ENCODE measurements around the gene TMEM143.
"Not testable (repeated sequence)": the region's sequence is repeated elsewhere in the genome, so short reads cannot be mapped to it uniquely, and the experiment has no call there.

TMEM143 gene

GRCh38 chr19:48390188-48391099, 26.7 kb upstream of the TMEM143 start:
- peak; percentile 65 for DNase-seq

GRCh38 chr19:48386981-48387380, 23.2 kb upstream of the TMEM143 start:
- DNase-seq, result no peak

DNA sequence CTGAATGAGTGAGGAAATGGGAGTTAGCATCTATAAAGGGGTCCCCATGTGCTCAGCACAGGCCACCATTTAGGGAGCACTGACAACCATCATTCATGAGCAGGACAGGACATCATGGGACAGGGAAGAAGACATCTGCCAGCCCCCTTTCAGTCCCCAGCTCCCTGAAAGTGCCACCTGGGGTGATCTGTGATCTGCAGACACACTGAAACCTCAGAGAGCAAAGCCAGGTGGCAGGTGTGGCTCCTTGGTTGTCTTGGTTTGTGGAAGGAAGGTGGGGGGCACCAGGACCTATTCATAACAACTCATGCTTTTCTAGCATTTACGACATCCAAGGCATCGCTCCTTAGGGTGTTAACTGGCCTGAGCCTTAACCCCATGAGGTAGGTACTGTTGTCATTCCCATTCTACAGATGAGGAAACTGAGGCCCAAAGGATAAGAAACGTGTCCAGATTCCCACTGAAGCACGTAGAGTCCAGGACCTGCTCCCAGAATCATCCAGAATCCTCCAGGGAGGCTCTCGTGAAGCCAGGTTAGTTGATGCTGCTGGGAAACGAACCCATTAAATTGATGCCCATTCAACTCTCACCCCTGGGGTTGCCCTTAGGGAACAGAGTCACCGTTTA, 21.8 kb upstream of the TMEM143 start:
- DNase-seq, result no peak

GRCh38 chr19:48382286-48382685, 18.5 kb upstream of the TMEM143 start:
- no peak for DNase-seq

DNA sequence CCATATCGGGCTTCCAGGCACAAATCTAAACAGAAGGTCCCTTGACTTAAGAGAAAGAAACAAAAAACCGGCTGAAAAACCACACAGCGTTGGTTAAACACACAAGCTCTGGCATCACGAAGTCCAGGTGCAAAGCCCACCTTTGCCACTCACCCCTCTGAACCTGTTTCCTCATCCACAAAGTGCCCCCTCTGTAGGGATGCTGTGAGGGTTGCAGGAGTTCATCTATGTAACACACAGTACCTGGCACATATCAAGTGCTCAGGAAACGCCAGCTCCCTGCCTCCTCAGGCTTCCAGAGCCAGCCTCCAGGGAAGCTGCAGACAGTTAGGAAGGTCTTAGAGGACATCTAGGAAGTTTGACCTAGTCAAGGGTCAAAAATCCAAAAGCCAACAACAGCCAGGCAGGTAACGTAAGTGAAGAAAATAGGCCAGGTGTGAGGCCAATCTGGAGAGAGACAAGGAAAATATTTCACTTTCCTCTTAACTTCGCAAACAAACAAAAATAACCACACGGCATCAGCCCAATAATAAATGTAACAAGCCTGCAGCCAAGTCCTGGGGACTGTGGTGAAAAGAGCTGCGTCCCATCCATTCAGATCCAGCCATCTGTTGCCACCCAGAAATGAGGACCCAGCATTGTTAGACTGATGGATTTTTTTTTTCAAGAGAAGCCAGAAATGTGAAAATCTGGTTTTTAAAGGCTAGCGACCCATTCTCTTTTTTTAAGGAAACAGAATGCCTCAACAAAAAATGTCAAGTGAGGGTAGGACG, 17.6 kb upstream of the TMEM143 start:
- DNase-seq, result no peak

GRCh38 chr19:48379058-48379457, 15.3 kb upstream of the TMEM143 start:
- DNase-seq, result no peak

GRCh38 chr19:48378194-48378570, 14.4 kb upstream of the TMEM143 start:
- no peak for DNase-seq

- DNase-seq, result no peak
Measured at GRCh38 chr19:48373567-48373966, 9.8 kb upstream of the TMEM143 start.

GRCh38 chr19:48372904-48373303, 9.2 kb upstream of the TMEM143 start:
- no peak for DNase-seq

- not testable (repeated sequence) for DNase-seq
Measured at GRCh38 chr19:48371771-48372170, 8.0 kb upstream of the TMEM143 start.

GRCh38 chr19:48371367-48371766, 7.6 kb upstream of the TMEM143 start:
- no peak for DNase-seq

- no peak for DNase-seq
Measured at GRCh38 chr19:48370955-48371354, 7.2 kb upstream of the TMEM143 start.

DNA sequence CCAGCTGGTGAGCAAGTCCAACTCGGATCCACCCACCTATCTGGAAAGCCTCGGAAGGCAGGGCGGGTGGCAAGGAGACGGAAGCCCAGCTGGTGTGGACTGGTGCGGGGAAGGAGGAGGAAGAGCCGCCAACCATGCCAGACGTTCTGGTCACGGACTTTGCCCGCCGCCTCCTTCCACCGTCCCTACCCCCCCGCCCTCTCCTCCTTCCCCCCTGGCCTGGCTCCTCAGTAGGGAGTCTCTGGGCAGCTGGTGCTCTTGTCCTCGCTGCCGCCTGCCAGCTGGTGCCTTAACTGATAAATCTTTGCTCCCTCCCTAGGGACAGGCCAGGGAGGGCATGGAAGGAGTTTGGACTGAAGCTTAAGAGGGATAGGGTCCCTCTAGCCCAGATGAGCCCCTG, 5.2 kb upstream of the TMEM143 start:
- DNase-seq, result no peak

- no peak for DNase-seq
Measured at GRCh38 chr19:48367855-48368254, 4.1 kb upstream of the TMEM143 start.

- no peak for DNase-seq
Measured at GRCh38 chr19:48365602-48366001, 1.9 kb upstream of the TMEM143 start.

DNA sequence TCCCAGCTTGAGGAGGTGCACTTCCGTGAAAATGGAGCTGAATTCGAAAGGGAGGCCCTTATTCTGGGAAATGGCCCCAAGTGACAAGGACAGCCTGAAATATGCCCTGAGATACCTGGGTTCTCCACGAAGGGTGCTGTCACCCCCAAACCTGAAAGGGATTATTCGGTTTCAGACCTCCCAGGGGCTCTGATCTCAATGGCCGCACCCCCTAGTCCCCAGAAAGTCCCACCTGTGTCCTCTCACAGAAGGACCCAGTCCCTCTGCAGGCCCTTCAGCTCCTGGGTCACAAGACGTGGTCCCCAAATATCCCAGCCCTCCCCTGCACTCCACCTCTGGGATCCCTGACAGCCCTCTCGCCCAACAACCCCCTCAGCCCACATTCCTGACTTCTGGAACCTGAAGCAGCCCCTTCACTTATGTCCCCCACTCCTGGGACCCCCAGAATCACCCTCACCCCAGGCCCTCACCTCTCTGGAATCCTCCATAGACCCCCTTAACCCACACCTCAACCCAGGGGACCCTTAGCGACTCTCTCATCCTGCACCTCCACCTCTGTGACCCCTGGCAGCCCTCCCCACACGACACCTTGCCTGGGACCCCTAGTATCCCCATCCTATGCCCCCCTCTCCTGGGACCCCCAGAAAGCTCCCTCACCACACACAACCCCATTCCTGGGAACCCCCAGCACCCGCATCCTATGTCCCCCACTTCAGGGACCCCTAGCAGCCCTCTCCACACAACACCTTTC, 1.0 kb upstream of the TMEM143 start:
- no peak for DNase-seq

DNA sequence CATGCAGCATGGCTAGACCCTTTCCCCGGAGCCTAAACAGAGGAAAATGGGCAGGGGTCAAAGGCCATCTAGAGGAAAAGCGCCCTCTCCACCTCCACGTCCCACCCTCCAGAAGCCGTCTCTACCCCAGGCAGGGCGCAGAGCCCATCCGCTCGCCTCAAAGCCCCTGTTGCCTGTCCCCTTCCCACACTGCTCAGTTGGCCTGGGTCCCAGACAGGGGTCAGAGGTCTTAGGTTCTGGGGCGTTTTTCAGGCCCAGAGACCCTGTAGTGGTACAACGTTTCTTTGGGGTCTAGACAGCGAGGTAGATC, 285 bp downstream of the TMEM143 start:
- peak; percentile 5 for DNase-seq

DNA sequence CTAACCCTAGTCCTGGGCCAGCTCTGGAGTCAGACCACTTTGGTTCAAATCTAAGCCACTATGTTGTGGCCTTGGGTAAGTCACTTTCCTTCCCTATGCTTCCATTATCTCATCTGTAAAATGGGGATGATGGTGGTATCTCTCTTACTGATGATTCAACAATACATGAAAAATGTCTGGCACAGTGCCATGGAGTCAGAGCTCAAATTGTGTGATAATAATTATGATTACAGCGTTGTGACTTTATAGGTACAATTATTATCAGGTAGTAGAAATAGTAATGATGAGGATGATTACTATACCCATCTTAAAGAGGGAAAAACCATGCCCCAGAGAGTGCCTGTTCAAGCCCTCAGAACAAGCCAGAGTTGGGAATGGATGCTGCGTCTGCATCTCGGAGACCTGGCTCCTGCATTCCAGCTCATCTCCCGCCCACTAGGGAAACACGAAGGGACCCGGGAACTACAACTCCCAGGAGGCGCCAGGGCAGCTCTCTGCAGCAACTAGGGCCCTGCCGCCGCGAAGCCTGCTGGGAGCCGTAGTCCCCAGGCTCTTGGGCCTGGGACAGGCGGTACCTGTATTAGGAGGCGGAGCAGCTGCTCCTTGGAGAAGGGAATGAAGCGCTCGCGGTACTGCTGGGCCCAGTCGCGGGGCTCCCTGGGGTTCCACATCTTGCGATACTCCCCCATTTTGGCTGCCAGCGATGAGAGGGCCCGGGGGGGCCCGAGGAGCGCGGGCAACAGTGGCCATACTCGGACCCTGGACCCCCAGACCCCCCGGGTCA, 832 bp downstream of the TMEM143 start:
- DNase-seq, result peak; percentile 90

DNA sequence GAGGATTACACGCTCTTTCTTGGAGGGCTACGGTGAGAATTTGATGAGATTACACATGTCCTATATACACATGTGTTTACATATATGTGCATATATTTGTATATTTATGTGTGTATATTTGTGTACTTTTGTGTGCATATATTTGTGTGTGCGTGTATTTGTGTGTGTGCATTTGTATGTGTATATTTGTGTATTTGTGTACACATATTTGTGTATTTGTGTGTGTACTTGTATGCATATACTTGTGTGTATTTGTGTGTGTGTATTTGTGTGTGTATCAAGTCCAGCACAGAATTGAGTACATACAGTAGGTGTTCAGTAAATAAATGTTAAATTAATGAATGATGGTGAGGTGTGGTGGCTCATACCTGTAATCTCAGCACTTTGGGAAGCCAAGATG, 1.8 kb downstream of the TMEM143 start:
- no peak for DNase-seq

DNA sequence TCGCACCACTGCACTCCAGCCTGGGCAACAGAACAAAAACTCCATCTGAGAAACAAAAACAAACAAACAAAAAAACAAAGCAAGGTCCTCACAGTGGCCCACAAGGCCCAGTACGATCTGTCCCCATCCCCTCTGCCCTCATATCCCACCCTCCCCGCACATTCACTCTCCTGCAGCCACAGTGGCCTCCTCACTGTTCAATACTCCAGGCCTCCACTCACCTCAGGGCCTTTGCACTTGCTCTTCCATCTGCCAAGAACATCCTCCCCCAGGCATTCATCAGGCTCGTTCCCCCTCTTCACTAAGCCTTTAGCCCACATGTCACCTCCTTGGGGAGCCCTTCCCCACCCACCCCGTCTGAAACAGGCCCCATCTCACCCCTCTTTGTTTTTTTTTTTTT, 4.6 kb downstream of the TMEM143 start:
- DNase-seq, result no peak

DNA sequence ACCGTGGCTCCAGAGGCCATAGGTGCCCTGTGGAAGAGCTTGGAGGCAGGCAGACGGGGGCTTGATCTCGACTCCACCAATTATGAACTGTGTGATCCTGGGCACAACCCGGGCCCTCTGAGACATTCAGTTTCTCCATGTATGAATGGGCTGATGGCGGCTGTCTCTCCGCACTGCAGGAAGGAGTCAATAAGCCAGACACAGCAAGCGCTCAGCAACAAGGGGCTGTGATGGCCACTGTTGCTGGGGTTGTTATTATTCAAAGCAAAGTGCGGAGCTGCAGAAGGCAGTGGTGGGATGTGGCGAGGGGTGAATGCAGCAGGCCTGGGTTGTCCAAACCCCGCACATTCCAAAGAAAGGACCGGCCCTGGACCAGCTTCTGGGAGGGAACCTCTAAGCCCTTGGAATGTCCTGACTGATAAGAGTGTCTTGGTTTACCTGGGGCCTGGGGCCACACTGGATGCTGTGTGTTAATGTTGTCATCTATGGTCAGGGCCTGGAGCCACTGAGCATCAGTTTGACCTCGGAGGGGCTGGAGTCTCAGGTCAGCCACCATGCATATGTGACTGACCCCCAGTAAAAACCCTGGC, 8.3 kb downstream of the TMEM143 start:
- DNase-seq, result no peak

Data from CD4-positive, alpha-beta T cell treated with Interferon gamma for 1 hour (primary cell).